HCT116 (cell line): Measurements from ENCODE around the gene MIEN1. TPM values are rescaled to one million over a fixed set of nuclear protein-coding genes. Genes with fewer than 3 reads are reported as not detected.

ENCODE experiments used
- ATAC-seq: fragments of 200-7000 bp; cut with Tn5 transposase; 2 replicates; pipeline ENCODE4 v1.9.1; 2020; ENCODE audit warnings: mild to moderate bottlenecking, moderate library complexity
- BruUV-seq: library from RNA; stranded (reverse); fragments of 400-500 nt; replicated peaks from 2 replicates; lab custom pipeline; 2021; lab: Mats Ljungman, UMichigan
- CTCF ChIA-PET: fragments of 300-600 bp; sonication (Branson Sonifier 250); formaldehyde crosslinking; loops from one replicate; lab custom pipeline; 2021; ENCODE audit warnings: antibody characterized with exemption; lab: Charles Lee
- POLR2A ChIA-PET: fragments of 300-600, 350-600 bp; sonication (Branson Sonifier 250); formaldehyde crosslinking; loops from one replicate; lab custom pipeline; 2021; ENCODE audit warnings: antibody characterized with exemption; lab: Charles Lee
- RAD21 ChIA-PET, 2 experiments: fragments of 300-600 bp; sonication (Branson Sonifier 250); formaldehyde crosslinking; loops; one replicate each; lab custom pipeline; 2023; ENCODE audit warnings: low total read pairs in 2 of 2; ENCODE audit not compliant: uncharacterized antibody in 2 of 2, unreplicated experiment in 2 of 2, low non-redundant PET in 1 of 2; lab: Charles Lee
- DNase-seq: peaks from one replicate; pipeline ENCODE4 v3.0.0-alpha.2; 2010; ENCODE audit warnings: low read depth, low spot score
- H2AFZ ChIP-seq: fragments of 200-600 bp; shearing (Covaris generic), sonication (generic); 2 replicates; pipeline ENCODE4 v1.6.1; 2017; ENCODE audit warnings: low read depth, mixed run types, mixed read lengths, antibody characterized with exemption, low read length; ENCODE audit not compliant: poor library complexity, severe bottlenecking
- H3K27ac ChIP-seq: 2 replicates; pipeline ENCODE4 v1.5.1; 2012; ENCODE audit warnings: low read depth, low read length
- H3K27me3 ChIP-seq: fragments of 200-600 bp; sonication (generic); 2 replicates; pipeline ENCODE4 v1.6.1; 2016; ENCODE audit warnings: mixed run types, low read length, mixed read lengths; ENCODE audit not compliant: insufficient read depth
- H3K36me3 ChIP-seq, 2 experiments: fragments of 200-500 bp in 1 of 2; fragments of 200-600 bp in 1 of 2; sonication (Bioruptor generic) in 1 of 2; sonication (generic) in 1 of 2; 2 replicates each; pipeline versions ENCODE4 v1.5.1 to v1.6.1; 2014 to 2016; ENCODE audit warnings: low read length in 2 of 2, inconsistent platforms in 1 of 2, mixed read lengths in 1 of 2, mixed run types in 1 of 2; ENCODE audit not compliant: insufficient read depth in 2 of 2, control insufficient read depth in 1 of 2
- H3K4me1 ChIP-seq, 2 experiments: fragments of 200-600 bp in 1 of 2; sonication (generic) in 1 of 2; 2 replicates each; pipeline versions ENCODE4 v1.5.1 to v1.6.1; 2012 to 2017; ENCODE audit warnings: low read length in 2 of 2, inconsistent platforms in 1 of 2, mild to moderate bottlenecking in 1 of 2, mixed read lengths in 1 of 2, mixed run types in 1 of 2, moderate library complexity in 1 of 2; ENCODE audit not compliant: insufficient read depth in 2 of 2, control insufficient read depth in 1 of 2
- H3K4me2 ChIP-seq: fragments of 200-600 bp; sonication (generic); 2 replicates; pipeline ENCODE4 v1.6.1; 2017; ENCODE audit warnings: mixed run types, low read length, mixed read lengths
- H3K4me3 ChIP-seq, 2 experiments: fragments of 200-600 bp in 1 of 2; sonication (generic) in 1 of 2; replicated peaks in 1 of 2; 2 replicates each; pipeline ENCODE4 v1.5.1; 2011 to 2016; ENCODE audit warnings: low read length in 2 of 2, control low read depth in 1 of 2, low read depth in 1 of 2, mild to moderate bottlenecking in 1 of 2, mixed read lengths in 1 of 2, mixed run types in 1 of 2
- H3K79me2 ChIP-seq: fragments of 200-600 bp; sonication (generic); 2 replicates; pipeline ENCODE4 v1.6.1; 2017; ENCODE audit warnings: mild to moderate bottlenecking, mixed run types, low read length, moderate library complexity, mixed read lengths; ENCODE audit not compliant: insufficient read depth
- H3K9ac ChIP-seq: fragments of 200-600 bp; sonication (generic); 2 replicates; pipeline ENCODE4 v1.6.1; 2016; ENCODE audit warnings: low read length, mixed read lengths
- H3K9me2 ChIP-seq: fragments of 200-600 bp; sonication (generic), shearing (Covaris generic); 2 replicates; pipeline ENCODE4 v1.6.1; 2017; ENCODE audit warnings: mixed run types, mild to moderate bottlenecking, moderate library complexity; ENCODE audit not compliant: insufficient read depth
- H3K9me3 ChIP-seq, 2 experiments: fragments of 200-500 bp in 1 of 2; fragments of 200-600 bp in 1 of 2; sonication (Bioruptor generic) in 1 of 2; sonication (generic) in 1 of 2; 2 replicates each; pipeline ENCODE4 v1.6.1; 2014 to 2017; ENCODE audit warnings: low read length in 2 of 2, mixed read lengths in 2 of 2, inconsistent platforms in 1 of 2, low read depth in 1 of 2, mild to moderate bottlenecking in 1 of 2, mixed run types in 1 of 2, moderate library complexity in 1 of 2; ENCODE audit not compliant: control insufficient read depth in 1 of 2, insufficient read depth in 1 of 2
- H4K20me1 ChIP-seq: fragments of 200-600 bp; sonication (generic), shearing (Covaris generic); 2 replicates; pipeline ENCODE4 v1.6.1; 2017; ENCODE audit warnings: mixed run types, mild to moderate bottlenecking, moderate library complexity; ENCODE audit not compliant: insufficient read depth
- ATF3 ChIP-seq: IDR thresholded peaks from 2 replicates; pipeline ENCODE4 v1.6.1; 2012
- CBX3 ChIP-seq: IDR thresholded peaks from 2 replicates; pipeline ENCODE4 v1.6.1; 2012; ENCODE audit warnings: low read depth
- CEBPB ChIP-seq: IDR thresholded peaks from 2 replicates; pipeline ENCODE4 v1.6.1; 2012; ENCODE audit warnings: low read depth
- CTCF ChIP-seq, 3 experiments: fragments of 200-600 bp in 1 of 3; sonication (generic) in 1 of 3; IDR thresholded peaks in 2 of 3; conservative IDR thresholded peaks in 1 of 3; 2 replicates each; pipeline ENCODE4 v1.5.1; 2012 to 2017; ENCODE audit warnings: low read depth in 2 of 3, low read length in 2 of 3, antibody characterized with exemption in 1 of 3, borderline replicate concordance in 1 of 3, control low read depth in 1 of 3, mild to moderate bottlenecking in 1 of 3, mixed read lengths in 1 of 3, mixed run types in 1 of 3, moderate library complexity in 1 of 3; ENCODE audit not compliant: insufficient read depth in 1 of 3
- EGR1 ChIP-seq: IDR thresholded peaks from 2 replicates; pipeline ENCODE4 v1.6.1; 2012; ENCODE audit warnings: low read depth
- EZH2 ChIP-seq: fragments of 200-600 bp; sonication (generic); IDR thresholded peaks from 2 replicates; pipeline ENCODE4 v1.6.1; 2017; ENCODE audit warnings: antibody characterized with exemption, mixed run types
- EZH2phosphoT487 ChIP-seq: fragments of 200-600 bp; IDR thresholded peaks from 2 replicates; pipeline ENCODE4 v1.6.1; 2018; ENCODE audit warnings: antibody characterized with exemption, borderline replicate concordance
- FOSL1 ChIP-seq: IDR thresholded peaks from 2 replicates; pipeline ENCODE4 v1.6.1; 2012; ENCODE audit warnings: low read depth
- JUND ChIP-seq: IDR thresholded peaks from 2 replicates; pipeline ENCODE4 v1.6.1; 2012
- POLR2A ChIP-seq: IDR thresholded peaks from 2 replicates; pipeline ENCODE4 v1.7.0; 2011; ENCODE audit warnings: borderline replicate concordance; ENCODE audit not compliant: insufficient read depth, insufficient read length; ENCODE audit errors: extremely low read depth
- POLR2AphosphoS5 ChIP-seq: IDR thresholded peaks from 2 replicates; pipeline ENCODE4 v1.6.1; 2011; ENCODE audit warnings: mild to moderate bottlenecking, low read depth, low read length, moderate library complexity
- RAD21 ChIP-seq: IDR thresholded peaks from 2 replicates; pipeline ENCODE4 v1.6.1; 2012; ENCODE audit warnings: low read depth, mild to moderate bottlenecking
- SIN3A ChIP-seq: IDR thresholded peaks from 2 replicates; pipeline ENCODE4 v1.6.1; 2012; ENCODE audit warnings: low read depth
- SP1 ChIP-seq: IDR thresholded peaks from 2 replicates; pipeline ENCODE4 v1.6.1; 2012; ENCODE audit warnings: low read depth
- TCF7L2 ChIP-seq: IDR thresholded peaks from 2 replicates; pipeline ENCODE4 v1.7.0; 2011; ENCODE audit warnings: borderline replicate concordance, inconsistent platforms; ENCODE audit not compliant: insufficient read depth, insufficient read length; ENCODE audit errors: extremely low read depth
- YY1 ChIP-seq: IDR thresholded peaks from 2 replicates; pipeline ENCODE4 v1.6.1; 2011; ENCODE audit warnings: low read length, low read depth, moderate library complexity, mild to moderate bottlenecking; ENCODE audit not compliant: insufficient replicate concordance; ENCODE audit errors: extremely low read depth
- ZFX ChIP-seq: fragments of 450-650 bp; IDR thresholded peaks from 2 replicates; pipeline ENCODE4 v1.6.1; 2017
- intact Hi-C: fragments of 100-400 bp; cut with micrococcal nuclease; formaldehyde crosslinking; loops from 2 replicates; pipeline ENCODE4 v1.10.0; 2022
- total RNA-seq: library from RNA; stranded (reverse); gene quantifications from one replicate; pipeline ENCODE4 v1.2.1, GENCODE V29; 2021; ENCODE audit not compliant: unreplicated experiment
- TF ChIP-seq, protein P1 (sequence below): IDR thresholded peaks from 2 replicates; pipeline ENCODE4 v1.6.1; 2011; ENCODE audit warnings: mild to moderate bottlenecking, low read length, moderate library complexity; ENCODE audit not compliant: insufficient replicate concordance; ENCODE audit errors: extremely low read depth
- TF ChIP-seq, protein P2 (sequence below): IDR thresholded peaks from 2 replicates; pipeline ENCODE4 v1.6.1; 2012; ENCODE audit warnings: low read depth

The MIEN1 gene
- total RNA-seq, 1 experiment from 2014 or later = 73.9 TPM

DNA sequence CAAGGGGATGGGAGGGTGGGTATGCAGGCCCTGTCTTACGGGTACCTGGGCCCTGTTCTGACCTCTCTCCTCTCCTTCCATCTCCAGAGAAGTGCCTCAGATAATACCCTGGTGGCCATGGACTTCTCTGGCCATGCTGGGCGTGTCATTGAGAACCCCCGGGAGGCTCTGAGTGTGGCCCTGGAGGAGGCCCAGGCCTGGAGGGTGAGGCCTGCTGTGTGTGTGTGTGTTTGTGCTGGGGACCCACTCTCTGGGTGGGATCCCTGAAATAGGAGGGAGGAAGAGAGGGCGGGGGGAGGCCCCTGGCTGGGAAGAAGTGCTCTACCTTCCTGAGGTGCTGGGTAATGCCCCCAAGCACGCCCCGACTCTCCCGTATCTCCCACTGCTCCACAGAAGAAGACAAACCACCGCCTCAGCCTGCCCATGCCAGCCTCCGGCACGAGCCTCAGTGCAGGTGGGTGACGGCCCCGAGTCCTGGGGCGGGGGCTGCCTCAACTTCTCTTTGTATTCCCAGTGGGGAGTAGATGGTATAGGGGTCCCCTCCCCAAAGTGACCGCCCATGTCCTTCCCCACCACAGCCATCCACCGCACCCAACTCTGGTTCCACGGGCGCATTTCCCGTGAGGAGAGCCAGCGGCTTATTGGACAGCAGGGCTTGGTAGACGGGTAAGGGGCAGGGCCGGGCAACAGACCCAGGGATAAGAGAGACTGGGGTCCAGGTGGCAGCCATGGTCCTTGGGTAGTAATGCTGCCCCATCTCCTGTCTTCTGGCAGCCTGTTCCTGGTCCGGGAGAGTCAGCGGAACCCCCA is 15.2 kb upstream of the MIEN1 start:
- ChIA-PET POLR2A (interaction anchor here (1.3 kb wide), 1 partner anchor 7 kb away, joined by 3 read pairs; no protein-coding TSS in a partner anchor), CTCF (no interaction called here)

More for the DNA sequence above, 15.2 kb upstream of the MIEN1 start:
- no TSS peak for BruUV-seq
- Histone ChIP-seq H3K9me2 (no peaks in the 10 kb centered on the region), H3K27me3 (no peaks in the 10 kb centered on the region), H3K27ac (no peak overlapping the region), H3K4me2 (no peak overlapping the region), H3K9me3 (no peaks in the 10 kb centered on the region), H2AFZ (no peak overlapping the region), H3K4me3 (no peak overlapping the region), H3K36me3 (peaks cover 11 to 13% of the 10 kb centered on the region in 2 experiments; a peak in 2 of 4 replicates), H3K9ac (no peak overlapping the region), H3K4me1 (peaks cover 22 to 23% of the 10 kb centered on the region in 2 experiments), H3K79me2 (peaks cover 5% of the 10 kb centered on the region; the same call in 1 of the 2 replicates), H4K20me1 (no peaks in the 10 kb centered on the region)
- intact Hi-C loops = no loop called here
- RAD21 ChIA-PET = no interaction called here
- TF ChIP-seq POLR2A (no peak), CTCF (IDR thresholded peaks at IDR 0.05 in 2 of 3, conservative IDR thresholded peaks at IDR 0.05 in 1 of 3; ENCODE audit: borderline replicate concordance in 1 of 3, insufficient read depth in 1 of 3, low read depth in 2 of 3, low read length in 2 of 3) (no peak), EZH2phosphoT487 (no peak), CBX3 (no peak), JUND (no peak), ZFX (no peak), EGR1 (no peak), CEBPB (no peak), FOSL1 (no peak), TCF7L2 (no peak), ATF3 (no peak), SP1 (no peak), RAD21 (no peak), YY1 (no peak), POLR2AphosphoS5 (no peak), SIN3A (no peak), EZH2 (no peak)
- TF ChIP-seq, protein P1, sequence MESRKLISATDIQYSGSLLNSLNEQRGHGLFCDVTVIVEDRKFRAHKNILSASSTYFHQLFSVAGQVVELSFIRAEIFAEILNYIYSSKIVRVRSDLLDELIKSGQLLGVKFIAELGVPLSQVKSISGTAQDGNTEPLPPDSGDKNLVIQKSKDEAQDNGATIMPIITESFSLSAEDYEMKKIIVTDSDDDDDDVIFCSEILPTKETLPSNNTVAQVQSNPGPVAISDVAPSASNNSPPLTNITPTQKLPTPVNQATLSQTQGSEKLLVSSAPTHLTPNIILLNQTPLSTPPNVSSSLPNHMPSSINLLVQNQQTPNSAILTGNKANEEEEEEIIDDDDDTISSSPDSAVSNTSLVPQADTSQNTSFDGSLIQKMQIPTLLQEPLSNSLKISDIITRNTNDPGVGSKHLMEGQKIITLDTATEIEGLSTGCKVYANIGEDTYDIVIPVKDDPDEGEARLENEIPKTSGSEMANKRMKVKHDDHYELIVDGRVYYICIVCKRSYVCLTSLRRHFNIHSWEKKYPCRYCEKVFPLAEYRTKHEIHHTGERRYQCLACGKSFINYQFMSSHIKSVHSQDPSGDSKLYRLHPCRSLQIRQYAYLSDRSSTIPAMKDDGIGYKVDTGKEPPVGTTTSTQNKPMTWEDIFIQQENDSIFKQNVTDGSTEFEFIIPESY = no peak
- TF ChIP-seq, protein P2, sequence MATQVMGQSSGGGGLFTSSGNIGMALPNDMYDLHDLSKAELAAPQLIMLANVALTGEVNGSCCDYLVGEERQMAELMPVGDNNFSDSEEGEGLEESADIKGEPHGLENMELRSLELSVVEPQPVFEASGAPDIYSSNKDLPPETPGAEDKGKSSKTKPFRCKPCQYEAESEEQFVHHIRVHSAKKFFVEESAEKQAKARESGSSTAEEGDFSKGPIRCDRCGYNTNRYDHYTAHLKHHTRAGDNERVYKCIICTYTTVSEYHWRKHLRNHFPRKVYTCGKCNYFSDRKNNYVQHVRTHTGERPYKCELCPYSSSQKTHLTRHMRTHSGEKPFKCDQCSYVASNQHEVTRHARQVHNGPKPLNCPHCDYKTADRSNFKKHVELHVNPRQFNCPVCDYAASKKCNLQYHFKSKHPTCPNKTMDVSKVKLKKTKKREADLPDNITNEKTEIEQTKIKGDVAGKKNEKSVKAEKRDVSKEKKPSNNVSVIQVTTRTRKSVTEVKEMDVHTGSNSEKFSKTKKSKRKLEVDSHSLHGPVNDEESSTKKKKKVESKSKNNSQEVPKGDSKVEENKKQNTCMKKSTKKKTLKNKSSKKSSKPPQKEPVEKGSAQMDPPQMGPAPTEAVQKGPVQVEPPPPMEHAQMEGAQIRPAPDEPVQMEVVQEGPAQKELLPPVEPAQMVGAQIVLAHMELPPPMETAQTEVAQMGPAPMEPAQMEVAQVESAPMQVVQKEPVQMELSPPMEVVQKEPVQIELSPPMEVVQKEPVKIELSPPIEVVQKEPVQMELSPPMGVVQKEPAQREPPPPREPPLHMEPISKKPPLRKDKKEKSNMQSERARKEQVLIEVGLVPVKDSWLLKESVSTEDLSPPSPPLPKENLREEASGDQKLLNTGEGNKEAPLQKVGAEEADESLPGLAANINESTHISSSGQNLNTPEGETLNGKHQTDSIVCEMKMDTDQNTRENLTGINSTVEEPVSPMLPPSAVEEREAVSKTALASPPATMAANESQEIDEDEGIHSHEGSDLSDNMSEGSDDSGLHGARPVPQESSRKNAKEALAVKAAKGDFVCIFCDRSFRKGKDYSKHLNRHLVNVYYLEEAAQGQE = no peak
- ATAC-seq (no peak), DNase-seq (no peak)
